ENCODE data around the gene LRRC32.

Gene LRRC32

GRCh38 chr11:76653012-76653673, 17.4 kb downstream of the LRRC32 start:
- TF ChIP-seq, protein P1, sequence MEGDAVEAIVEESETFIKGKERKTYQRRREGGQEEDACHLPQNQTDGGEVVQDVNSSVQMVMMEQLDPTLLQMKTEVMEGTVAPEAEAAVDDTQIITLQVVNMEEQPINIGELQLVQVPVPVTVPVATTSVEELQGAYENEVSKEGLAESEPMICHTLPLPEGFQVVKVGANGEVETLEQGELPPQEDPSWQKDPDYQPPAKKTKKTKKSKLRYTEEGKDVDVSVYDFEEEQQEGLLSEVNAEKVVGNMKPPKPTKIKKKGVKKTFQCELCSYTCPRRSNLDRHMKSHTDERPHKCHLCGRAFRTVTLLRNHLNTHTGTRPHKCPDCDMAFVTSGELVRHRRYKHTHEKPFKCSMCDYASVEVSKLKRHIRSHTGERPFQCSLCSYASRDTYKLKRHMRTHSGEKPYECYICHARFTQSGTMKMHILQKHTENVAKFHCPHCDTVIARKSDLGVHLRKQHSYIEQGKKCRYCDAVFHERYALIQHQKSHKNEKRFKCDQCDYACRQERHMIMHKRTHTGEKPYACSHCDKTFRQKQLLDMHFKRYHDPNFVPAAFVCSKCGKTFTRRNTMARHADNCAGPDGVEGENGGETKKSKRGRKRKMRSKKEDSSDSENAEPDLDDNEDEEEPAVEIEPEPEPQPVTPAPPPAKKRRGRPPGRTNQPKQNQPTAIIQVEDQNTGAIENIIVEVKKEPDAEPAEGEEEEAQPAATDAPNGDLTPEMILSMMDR (IDR thresholded peaks at IDR 0.05; ENCODE audit: poor library complexity, severe bottlenecking) = no peak
- no peak for ATAC-seq (ENCODE audit: low read depth)

GRCh38 chr11:76649851-76650372, 20.6 kb downstream of the LRRC32 start:
- H3K4me1 ChIP-seq (ENCODE audit: insufficient read depth, poor library complexity, severe bottlenecking) = no peaks in the 10 kb centered on the region
- DNase-seq (ENCODE audit: low spot score) (no peak), ATAC-seq (ENCODE audit: low read depth) (no peak)
- H3K27ac ChIP-seq (ENCODE audit: poor library complexity, severe bottlenecking) = no peak overlapping the region
- H3K27me3 ChIP-seq (ENCODE audit: insufficient read depth, poor library complexity, severe bottlenecking) = peaks cover 2% of the 10 kb centered on the region
- no peaks in the 10 kb centered on the region for H3K36me3 ChIP-seq (ENCODE audit: low read depth)
- no peak overlapping the region for H3K4me3 ChIP-seq (ENCODE audit: severe bottlenecking)
- TF ChIP-seq, protein P1 (IDR thresholded peaks at IDR 0.05; ENCODE audit: poor library complexity, severe bottlenecking) = no peak
- H3K9me3 ChIP-seq (ENCODE audit: severe bottlenecking) = no peaks in the 10 kb centered on the region

More at GRCh38 chr11:76653012-76653673, 17.4 kb downstream of the LRRC32 start:
- no peaks in the 10 kb centered on the region for H3K9me3 ChIP-seq (ENCODE audit: severe bottlenecking)
- no peaks in the 10 kb centered on the region for H3K27me3 ChIP-seq (ENCODE audit: insufficient read depth, poor library complexity, severe bottlenecking)
- DNase-seq (ENCODE audit: low spot score) = no peak
- H3K27ac ChIP-seq (ENCODE audit: poor library complexity, severe bottlenecking) = no peak overlapping the region
- H3K36me3 ChIP-seq (ENCODE audit: low read depth) = no peaks in the 10 kb centered on the region
- H3K4me3 ChIP-seq (ENCODE audit: severe bottlenecking) = no peak overlapping the region
- H3K4me1 ChIP-seq (ENCODE audit: insufficient read depth, poor library complexity, severe bottlenecking) = no peaks in the 10 kb centered on the region

DNA sequence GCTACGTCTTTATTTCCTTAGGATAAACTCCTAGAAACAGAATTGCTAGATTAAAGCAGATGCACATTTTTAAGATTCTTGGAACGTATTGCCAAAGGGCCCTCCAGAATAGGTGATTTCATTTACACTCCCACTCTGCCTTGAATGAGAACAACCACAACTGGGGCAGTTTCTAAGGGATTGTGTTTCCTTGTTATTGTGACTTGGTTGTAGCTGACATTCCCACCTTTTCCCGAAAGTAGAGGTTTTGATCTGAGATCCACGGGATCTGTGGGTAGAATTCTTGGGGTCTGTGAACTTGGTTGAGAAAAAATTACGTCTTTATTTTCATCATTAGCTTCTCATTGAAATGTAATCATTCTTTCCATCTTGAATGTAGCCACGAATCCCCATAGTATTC, 21.5 kb downstream of the LRRC32 start:
- no peaks in the 10 kb centered on the region for H3K4me1 ChIP-seq (ENCODE audit: insufficient read depth, poor library complexity, severe bottlenecking)
- H3K36me3 ChIP-seq (ENCODE audit: low read depth) = no peaks in the 10 kb centered on the region
- no peak overlapping the region for H3K4me3 ChIP-seq (ENCODE audit: severe bottlenecking)
- TF ChIP-seq, protein P1 (IDR thresholded peaks at IDR 0.05; ENCODE audit: poor library complexity, severe bottlenecking) = no peak
- DNase-seq (ENCODE audit: low spot score) (no peak), ATAC-seq (ENCODE audit: low read depth) (no peak)
- no peaks in the 10 kb centered on the region for H3K9me3 ChIP-seq (ENCODE audit: severe bottlenecking)
- no peak overlapping the region for H3K27ac ChIP-seq (ENCODE audit: poor library complexity, severe bottlenecking)
- H3K27me3 ChIP-seq (ENCODE audit: insufficient read depth, poor library complexity, severe bottlenecking) = peaks cover 6% of the 10 kb centered on the region

- no peaks in the 10 kb centered on the region for H3K36me3 ChIP-seq (ENCODE audit: low read depth)
- H3K27ac ChIP-seq (ENCODE audit: poor library complexity, severe bottlenecking) = no peak overlapping the region
- no peak overlapping the region for H3K4me3 ChIP-seq (ENCODE audit: severe bottlenecking)
- no peaks in the 10 kb centered on the region for H3K9me3 ChIP-seq (ENCODE audit: severe bottlenecking)
- no peak for ATAC-seq (ENCODE audit: low read depth)
- H3K4me1 ChIP-seq (ENCODE audit: insufficient read depth, poor library complexity, severe bottlenecking) = no peaks in the 10 kb centered on the region
- TF ChIP-seq, protein P1 (IDR thresholded peaks at IDR 0.05; ENCODE audit: poor library complexity, severe bottlenecking) = no peak
- peaks cover 9% of the 10 kb centered on the region for H3K27me3 ChIP-seq (ENCODE audit: insufficient read depth, poor library complexity, severe bottlenecking)
- DNase-seq (ENCODE audit: low spot score) = no peak
Measured at GRCh38 chr11:76648061-76648460, 22.5 kb downstream of the LRRC32 start.

DNA sequence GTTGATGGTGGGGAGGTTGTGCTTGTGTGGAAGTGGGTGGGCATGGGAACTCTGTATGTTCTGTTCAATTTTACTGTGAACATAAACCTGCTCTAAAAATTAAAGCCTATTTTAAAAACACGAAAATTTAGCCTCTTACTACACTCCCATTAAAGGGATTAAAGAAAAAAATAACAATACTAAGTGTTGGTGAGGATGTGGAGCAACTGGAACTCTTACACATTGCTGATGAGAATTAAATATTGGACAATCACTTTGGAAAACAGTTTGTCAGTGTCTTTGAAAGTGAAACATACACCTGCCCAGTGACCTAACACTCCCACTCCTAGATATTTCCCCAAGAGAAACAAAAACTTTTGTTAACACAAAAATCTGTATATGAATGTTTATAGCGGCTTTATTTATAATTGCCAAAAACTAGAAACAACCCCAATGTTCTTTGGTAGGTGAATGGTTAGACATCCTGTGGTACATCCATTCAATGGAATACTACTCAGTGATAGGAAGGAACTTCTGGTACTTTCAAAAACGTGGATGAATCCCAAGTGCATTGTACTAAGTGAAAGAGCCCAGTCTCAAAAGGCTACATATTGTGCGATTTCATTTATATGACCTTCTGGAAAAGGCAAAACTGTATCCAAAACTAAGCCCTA, 23.5 kb downstream of the LRRC32 start:
- H3K27ac ChIP-seq (ENCODE audit: poor library complexity, severe bottlenecking) = no peak overlapping the region
- H3K27me3 ChIP-seq (ENCODE audit: insufficient read depth, poor library complexity, severe bottlenecking) = peaks cover 9% of the 10 kb centered on the region
- TF ChIP-seq, protein P1 (IDR thresholded peaks at IDR 0.05; ENCODE audit: poor library complexity, severe bottlenecking) = no peak
- no peaks in the 10 kb centered on the region for H3K36me3 ChIP-seq (ENCODE audit: low read depth)
- DNase-seq (ENCODE audit: low spot score) (no peak), ATAC-seq (ENCODE audit: low read depth) (no peak)
- no peaks in the 10 kb centered on the region for H3K4me1 ChIP-seq (ENCODE audit: insufficient read depth, poor library complexity, severe bottlenecking)
- H3K4me3 ChIP-seq (ENCODE audit: severe bottlenecking) = no peak overlapping the region
- no peaks in the 10 kb centered on the region for H3K9me3 ChIP-seq (ENCODE audit: severe bottlenecking)

All from RWPE2 (cell line).